HepG2 (cell line): ENCODE measurements around the gene ENGASE. TPM values are rescaled to one million over a fixed set of nuclear protein-coding genes. Genes with fewer than 3 reads are reported as not detected.

Experiments used
- ARNTL ChIP-seq: sonication (generic); formaldehyde crosslinking; IDR thresholded peaks from 2 replicates; pipeline ENCODE4 v1.4.0; 2020; ENCODE audit warnings: mild to moderate bottlenecking, missing genetic modification reagents
- FOSL2 ChIP-seq: sonication (generic); formaldehyde crosslinking; IDR thresholded peaks from 2 replicates; pipeline ENCODE4 v1.4.0; 2020; ENCODE audit warnings: missing genetic modification reagents
- KDM2A ChIP-seq: sonication (generic); formaldehyde crosslinking; IDR thresholded peaks from 2 replicates; pipeline ENCODE4 v1.4.0; 2020; ENCODE audit warnings: low read depth, missing genetic modification reagents, borderline replicate concordance
- MAFK ChIP-seq, 2 experiments: IDR thresholded peaks in 1 of 2; conservative IDR thresholded peaks in 1 of 2; 2 replicates each; pipeline ENCODE4 v1.6.1; 2011; ENCODE audit warnings: improper control_type of control experiment in 2 of 2, low read length in 2 of 2
- NR3C1 ChIP-seq: sonication (generic); formaldehyde crosslinking; IDR thresholded peaks from 2 replicates; pipeline ENCODE4 v1.4.0; 2020; ENCODE audit warnings: missing genetic modification reagents
- ONECUT2 ChIP-seq: sonication (generic); formaldehyde crosslinking; IDR thresholded peaks from 2 replicates; pipeline ENCODE4 v1.4.0; 2020; ENCODE audit warnings: missing genetic modification reagents
- REXO4 ChIP-seq: sonication (generic); formaldehyde crosslinking; IDR thresholded peaks from 2 replicates; pipeline ENCODE4 v1.8.0; 2022; ENCODE audit warnings: missing genetic modification reagents, mild to moderate bottlenecking, borderline replicate concordance
- SIX1 ChIP-seq: sonication (generic); formaldehyde crosslinking; IDR thresholded peaks from 2 replicates; pipeline ENCODE4 v1.4.0; 2020; ENCODE audit warnings: missing genetic modification reagents, borderline replicate concordance
- SMAD3 ChIP-seq: sonication (generic); formaldehyde crosslinking; IDR thresholded peaks from 2 replicates; pipeline ENCODE4 v1.4.0; 2020; ENCODE audit warnings: missing genetic modification reagents
- SP5 ChIP-seq: IDR thresholded peaks from 2 replicates; pipeline ENCODE4 v1.6.1; 2016; ENCODE audit warnings: low read depth, borderline replicate concordance
- TEAD2 ChIP-seq: sonication (generic); formaldehyde crosslinking; IDR thresholded peaks from 2 replicates; pipeline ENCODE4 v1.9.0; 2021; ENCODE audit warnings: missing genetic modification reagents
- YY1 ChIP-seq: IDR thresholded peaks from 2 replicates; pipeline ENCODE4 v1.6.1; 2011; ENCODE audit warnings: low read length, low read depth, moderate library complexity, mild to moderate bottlenecking; ENCODE audit not compliant: insufficient read depth, insufficient replicate concordance
- ZKSCAN5 ChIP-seq: sonication (generic); formaldehyde crosslinking; IDR thresholded peaks from 2 replicates; pipeline ENCODE4 v1.5.1; 2020; ENCODE audit warnings: mild to moderate bottlenecking, missing genetic modification reagents
- ZNF230 ChIP-seq: sonication (generic); formaldehyde crosslinking; IDR thresholded peaks from 2 replicates; pipeline ENCODE4 v1.4.0; 2020; ENCODE audit warnings: mild to moderate bottlenecking, missing genetic modification reagents
- ZNF253 ChIP-seq: sonication (generic); formaldehyde crosslinking; IDR thresholded peaks from 2 replicates; pipeline ENCODE4 v1.8.0; 2022; ENCODE audit warnings: mild to moderate bottlenecking, missing genetic modification reagents, borderline replicate concordance
- ZNF816 ChIP-seq: sonication (generic); formaldehyde crosslinking; IDR thresholded peaks from 2 replicates; pipeline ENCODE4 v1.8.0; 2022; ENCODE audit warnings: missing genetic modification reagents, mild to moderate bottlenecking, borderline replicate concordance
- ZNF839 ChIP-seq: sonication (generic); formaldehyde crosslinking; IDR thresholded peaks from 2 replicates; pipeline ENCODE4 v1.4.0; 2020; ENCODE audit warnings: missing genetic modification reagents, mild to moderate bottlenecking, borderline replicate concordance
- ZNF878 ChIP-seq: sonication (generic); formaldehyde crosslinking; IDR thresholded peaks from 2 replicates; pipeline ENCODE4 v1.8.1; 2023; ENCODE audit warnings: mild to moderate bottlenecking, missing genetic modification reagents, moderate library complexity
- polyA plus RNA-seq, 8 experiments: library from polyadenylated mRNA; depleted of rRNA in 3 of 8; stranded (reverse) in 7 of 8; unstranded in 1 of 8; fragments of >200 nt; fragmentation: Illumina TruSeq in 4 of 8; extraction: Trizol in 4 of 8; gene quantifications; 2 replicates each; pipeline versions ENCODE4 v1.2.1 to v1.2.3, GENCODE V29; 2011 to 2016; ENCODE audit warnings: low read depth in 4 of 8, missing spikeins in 1 of 8, mixed read lengths in 1 of 8; ENCODE audit not compliant: insufficient read depth in 1 of 8
- total RNA-seq, 5 experiments: library from RNA; depleted of rRNA; stranded (reverse); fragments of >200 nt; fragmentation: Illumina TruSeq; extraction: Trizol; gene quantifications; 2 replicates each; pipeline ENCODE4 v1.2.3, GENCODE V29; 2016; ENCODE audit warnings: low read depth in 1 of 5
- TF ChIP-seq, protein P1 (sequence below): sonication (generic); formaldehyde crosslinking; IDR thresholded peaks from 2 replicates; pipeline ENCODE4 v1.5.0; 2020; ENCODE audit warnings: mild to moderate bottlenecking, missing genetic modification reagents, moderate library complexity
- TF ChIP-seq, protein P2 (sequence below): sonication (generic); formaldehyde crosslinking; IDR thresholded peaks from 2 replicates; pipeline ENCODE4 v1.4.0; 2020; ENCODE audit warnings: mild to moderate bottlenecking, missing genetic modification reagents, borderline replicate concordance
- TF ChIP-seq, protein P3 (sequence below): sonication (generic); formaldehyde crosslinking; IDR thresholded peaks from 2 replicates; pipeline ENCODE4 v1.5.0; 2020; ENCODE audit warnings: mild to moderate bottlenecking, missing genetic modification reagents
- TF ChIP-seq, protein P4 (sequence below): sonication (generic); formaldehyde crosslinking; IDR thresholded peaks from 2 replicates; pipeline ENCODE4 v1.4.0; 2020; ENCODE audit warnings: missing genetic modification reagents, borderline replicate concordance

Gene ENGASE
- total and polyA plus RNA-seq, 2 of the 13 experiments (the other 11 are each of a cell fraction or from before 2014, with no cell fraction given), result 10.6 to 18.1 TPM

DNA sequence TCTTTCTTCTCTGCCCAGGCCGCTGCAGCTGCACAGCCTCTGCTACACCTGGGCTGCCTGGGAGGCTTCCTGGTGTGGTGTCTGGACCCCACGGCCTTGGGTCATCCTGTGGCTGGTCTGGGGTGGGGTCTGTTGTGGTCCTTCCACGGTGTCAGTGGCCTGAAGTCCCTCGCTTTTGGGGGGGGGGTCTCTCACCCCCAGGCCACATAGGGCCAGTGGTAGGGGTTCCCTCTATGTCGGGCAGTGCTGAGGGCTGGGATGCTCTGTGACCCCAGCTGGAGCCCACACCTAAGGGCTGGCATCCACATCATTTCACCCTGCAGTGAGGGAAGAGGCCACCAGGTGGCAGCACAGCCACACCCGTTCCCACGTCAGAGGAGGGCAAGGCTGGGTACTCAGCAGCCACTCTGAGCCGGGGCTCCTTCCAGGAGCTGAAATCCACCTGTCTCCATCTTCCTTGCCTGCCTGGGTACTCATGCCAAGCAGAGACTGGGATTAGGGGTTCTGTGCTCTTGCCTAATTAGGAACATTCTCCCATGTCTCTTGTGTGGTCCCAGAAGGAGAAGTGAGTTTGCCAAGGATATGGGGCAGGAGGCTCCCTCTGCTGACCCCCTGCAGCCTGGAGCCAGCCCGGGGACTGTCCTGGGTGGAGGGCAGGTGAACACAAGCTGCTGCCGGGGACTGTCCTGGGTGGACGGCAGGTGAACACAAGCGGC is 13.0 kb downstream of the ENGASE start (continued):
- TF ChIP-seq, protein P1, sequence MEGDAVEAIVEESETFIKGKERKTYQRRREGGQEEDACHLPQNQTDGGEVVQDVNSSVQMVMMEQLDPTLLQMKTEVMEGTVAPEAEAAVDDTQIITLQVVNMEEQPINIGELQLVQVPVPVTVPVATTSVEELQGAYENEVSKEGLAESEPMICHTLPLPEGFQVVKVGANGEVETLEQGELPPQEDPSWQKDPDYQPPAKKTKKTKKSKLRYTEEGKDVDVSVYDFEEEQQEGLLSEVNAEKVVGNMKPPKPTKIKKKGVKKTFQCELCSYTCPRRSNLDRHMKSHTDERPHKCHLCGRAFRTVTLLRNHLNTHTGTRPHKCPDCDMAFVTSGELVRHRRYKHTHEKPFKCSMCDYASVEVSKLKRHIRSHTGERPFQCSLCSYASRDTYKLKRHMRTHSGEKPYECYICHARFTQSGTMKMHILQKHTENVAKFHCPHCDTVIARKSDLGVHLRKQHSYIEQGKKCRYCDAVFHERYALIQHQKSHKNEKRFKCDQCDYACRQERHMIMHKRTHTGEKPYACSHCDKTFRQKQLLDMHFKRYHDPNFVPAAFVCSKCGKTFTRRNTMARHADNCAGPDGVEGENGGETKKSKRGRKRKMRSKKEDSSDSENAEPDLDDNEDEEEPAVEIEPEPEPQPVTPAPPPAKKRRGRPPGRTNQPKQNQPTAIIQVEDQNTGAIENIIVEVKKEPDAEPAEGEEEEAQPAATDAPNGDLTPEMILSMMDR (CRISPR knock-in tag), result peak; percentile 98
- TF ChIP-seq, protein P2, sequence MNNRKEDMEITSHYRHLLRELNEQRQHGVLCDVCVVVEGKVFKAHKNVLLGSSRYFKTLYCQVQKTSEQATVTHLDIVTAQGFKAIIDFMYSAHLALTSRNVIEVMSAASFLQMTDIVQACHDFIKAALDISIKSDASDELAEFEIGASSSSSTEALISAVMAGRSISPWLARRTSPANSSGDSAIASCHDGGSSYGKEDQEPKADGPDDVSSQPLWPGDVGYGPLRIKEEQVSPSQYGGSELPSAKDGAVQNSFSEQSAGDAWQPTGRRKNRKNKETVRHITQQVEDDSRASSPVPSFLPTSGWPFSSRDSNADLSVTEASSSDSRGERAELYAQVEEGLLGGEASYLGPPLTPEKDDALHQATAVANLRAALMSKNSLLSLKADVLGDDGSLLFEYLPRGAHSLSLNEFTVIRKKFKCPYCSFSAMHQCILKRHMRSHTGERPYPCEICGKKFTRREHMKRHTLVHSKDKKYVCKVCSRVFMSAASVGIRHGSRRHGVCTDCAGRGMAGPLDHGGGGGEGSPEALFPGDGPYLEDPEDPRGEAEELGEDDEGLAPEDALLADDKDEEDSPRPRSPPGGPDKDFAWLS (CRISPR knock-in tag), result no peak
- TF ChIP-seq ZNF253 (no peak), MAFK (conservative IDR thresholded peaks at IDR 0.05 in 1 of 2, IDR thresholded peaks at IDR 0.05 in 1 of 2; ENCODE audit: low read length in 2 of 2) (no peak), NR3C1 (CRISPR knock-in tag) (no peak), ZNF816 (CRISPR knock-in tag) (no peak), ZKSCAN5 (CRISPR knock-in tag) (no peak), ARNTL (CRISPR knock-in tag) (no peak), YY1 (no peak), ZNF878 (CRISPR knock-in tag) (no peak), FOSL2 (CRISPR knock-in tag) (0 out of 2 replicates have a peak, but pooled peaks have one; percentile 32), REXO4 (CRISPR knock-in tag) (no peak), SIX1 (no peak), SP5 (CRISPR knock-in tag) (no peak), ONECUT2 (no peak), KDM2A (peak; percentile 78), ZNF839 (no peak), SMAD3 (CRISPR knock-in tag) (peak; percentile 49; the same call in 1 of the 2 replicates), ZNF230 (no peak; the same call in 1 of the 2 replicates), TEAD2 (CRISPR knock-in tag) (no peak)
- TF ChIP-seq, protein P3, sequence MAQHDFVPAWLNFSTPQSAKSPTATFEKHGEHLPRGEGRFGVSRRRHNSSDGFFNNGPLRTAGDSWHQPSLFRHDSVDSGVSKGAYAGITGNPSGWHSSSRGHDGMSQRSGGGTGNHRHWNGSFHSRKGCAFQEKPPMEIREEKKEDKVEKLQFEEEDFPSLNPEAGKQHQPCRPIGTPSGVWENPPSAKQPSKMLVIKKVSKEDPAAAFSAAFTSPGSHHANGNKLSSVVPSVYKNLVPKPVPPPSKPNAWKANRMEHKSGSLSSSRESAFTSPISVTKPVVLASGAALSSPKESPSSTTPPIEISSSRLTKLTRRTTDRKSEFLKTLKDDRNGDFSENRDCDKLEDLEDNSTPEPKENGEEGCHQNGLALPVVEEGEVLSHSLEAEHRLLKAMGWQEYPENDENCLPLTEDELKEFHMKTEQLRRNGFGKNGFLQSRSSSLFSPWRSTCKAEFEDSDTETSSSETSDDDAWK, result no peak
- TF ChIP-seq, protein P4, sequence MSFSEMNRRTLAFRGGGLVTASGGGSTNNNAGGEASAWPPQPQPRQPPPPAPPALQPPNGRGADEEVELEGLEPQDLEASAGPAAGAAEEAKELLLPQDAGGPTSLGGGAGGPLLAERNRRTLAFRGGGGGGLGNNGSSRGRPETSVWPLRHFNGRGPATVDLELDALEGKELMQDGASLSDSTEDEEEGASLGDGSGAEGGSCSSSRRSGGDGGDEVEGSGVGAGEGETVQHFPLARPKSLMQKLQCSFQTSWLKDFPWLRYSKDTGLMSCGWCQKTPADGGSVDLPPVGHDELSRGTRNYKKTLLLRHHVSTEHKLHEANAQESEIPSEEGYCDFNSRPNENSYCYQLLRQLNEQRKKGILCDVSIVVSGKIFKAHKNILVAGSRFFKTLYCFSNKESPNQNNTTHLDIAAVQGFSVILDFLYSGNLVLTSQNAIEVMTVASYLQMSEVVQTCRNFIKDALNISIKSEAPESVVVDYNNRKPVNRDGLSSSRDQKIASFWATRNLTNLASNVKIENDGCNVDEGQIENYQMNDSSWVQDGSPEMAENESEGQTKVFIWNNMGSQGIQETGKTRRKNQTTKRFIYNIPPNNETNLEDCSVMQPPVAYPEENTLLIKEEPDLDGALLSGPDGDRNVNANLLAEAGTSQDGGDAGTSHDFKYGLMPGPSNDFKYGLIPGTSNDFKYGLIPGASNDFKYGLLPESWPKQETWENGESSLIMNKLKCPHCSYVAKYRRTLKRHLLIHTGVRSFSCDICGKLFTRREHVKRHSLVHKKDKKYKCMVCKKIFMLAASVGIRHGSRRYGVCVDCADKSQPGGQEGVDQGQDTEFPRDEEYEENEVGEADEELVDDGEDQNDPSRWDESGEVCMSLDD (CRISPR knock-in tag), result no peak
